Activated gamma-delta T cell treated with anti-CD3 and anti-CD28 coated beads, Interleukin-2, amount 50 U/mL, for 16 hours (primary cell): Measurements from ENCODE around the gene MORF4L1.
A peak's percentile ranks its signal among the peaks of the same experiment; 100 is the strongest.
"Not testable (repeated sequence)": the region's sequence is repeated elsewhere in the genome, so short reads cannot be mapped to it uniquely, and the experiment has no call there.

Experiments
- DNase-seq: peaks from one replicate; pipeline ENCODE4 v3.0.0-alpha.2; 2020; ENCODE audit warnings: low read depth

MORF4L1 gene

GRCh38 chr15:78872155-78872971 is at the start of gene MORF4L1:
Gene MORF4L1, plus strand, starts transcription at chr15:78872890. Its CDS starts 128 bp downstream, at chr15:78873018.
- DNase-seq, result peak; percentile 93

- DNase-seq, result no peak
Measured at GRCh38 chr15:78828920-78829319, 43.8 kb upstream of the MORF4L1 start.

- DNase-seq, result no peak
Measured at GRCh38 chr15:78830514-78831228, 42.0 kb upstream of the MORF4L1 start.

GRCh38 chr15:78831229-78832207 is 41.2 kb upstream of the MORF4L1 start:
- DNase-seq, result no peak

- DNase-seq, result no peak
Measured at GRCh38 chr15:78836333-78836732, 36.4 kb upstream of the MORF4L1 start.

GRCh38 chr15:78837131-78837530 is 35.6 kb upstream of the MORF4L1 start:
- DNase-seq, result no peak

GRCh38 chr15:78837543-78837942 is 35.1 kb upstream of the MORF4L1 start:
- no peak for DNase-seq

- DNase-seq, result no peak
Measured at GRCh38 chr15:78838489-78838888, 34.2 kb upstream of the MORF4L1 start.

- DNase-seq, result not testable (repeated sequence)
Measured at GRCh38 chr15:78839151-78839550, 33.5 kb upstream of the MORF4L1 start.

- DNase-seq, result no peak
Measured at GRCh38 chr15:78840661-78841375, 31.9 kb upstream of the MORF4L1 start.

- no peak for DNase-seq
Measured at GRCh38 chr15:78841376-78841706, 31.3 kb upstream of the MORF4L1 start.

GRCh38 chr15:78841891-78842290 is 30.8 kb upstream of the MORF4L1 start:
- DNase-seq, result no peak

- no peak for DNase-seq
Measured at GRCh38 chr15:78842519-78842918, 30.2 kb upstream of the MORF4L1 start.

- not testable (repeated sequence) for DNase-seq
Measured at GRCh38 chr15:78846906-78847305, 25.8 kb upstream of the MORF4L1 start.

- DNase-seq, result not testable (repeated sequence)
Measured at GRCh38 chr15:78847387-78847906, 25.2 kb upstream of the MORF4L1 start.

GRCh38 chr15:78850352-78850751 is 22.3 kb upstream of the MORF4L1 start:
- DNase-seq, result no peak

GRCh38 chr15:78850941-78851755 is 21.5 kb upstream of the MORF4L1 start:
- DNase-seq, result no peak

- no peak for DNase-seq
Measured at GRCh38 chr15:78853500-78853899, 19.2 kb upstream of the MORF4L1 start.

GRCh38 chr15:78854833-78855372 is 17.8 kb upstream of the MORF4L1 start:
- no peak for DNase-seq

- no peak for DNase-seq
Measured at GRCh38 chr15:78855746-78856145, 16.9 kb upstream of the MORF4L1 start.
